ENCODE data around the gene ATG9B.
A peak's percentile ranks its signal among the peaks of the same experiment; 100 is the strongest.

Gene ATG9B

GRCh38 chr7:151064454-151064853 is 40.2 kb upstream of the ATG9B start:
- H3K4me1 ChIP-seq (ENCODE audit: control insufficient read depth, insufficient read depth, low read length) = peaks cover 31% of the 10 kb centered on the region
- H3K9me3 ChIP-seq (ENCODE audit: control insufficient read depth, low read length) = no peaks in the 10 kb centered on the region
- no peak for DNase-seq (ENCODE audit: low read depth)
- peaks cover 47% of the 10 kb centered on the region for H3K36me3 ChIP-seq (ENCODE audit: control insufficient read depth, insufficient read depth, low read length, severe bottlenecking)
- no peak overlapping the region for H3K4me3 ChIP-seq (ENCODE audit: low read length)
- H3K9ac ChIP-seq (ENCODE audit: low read length) = no peak overlapping the region
- no peaks in the 10 kb centered on the region for H3K27me3 ChIP-seq (replicated peaks; ENCODE audit: control insufficient read depth, insufficient read depth, low read length)

GRCh38 chr7:151063212-151063561 is 38.9 kb upstream of the ATG9B start:
- no peak overlapping the region for H3K4me3 ChIP-seq (ENCODE audit: low read length)
- no peaks in the 10 kb centered on the region for H3K9me3 ChIP-seq (ENCODE audit: control insufficient read depth, low read length)
- H3K36me3 ChIP-seq (ENCODE audit: control insufficient read depth, insufficient read depth, low read length, severe bottlenecking) = peaks cover 38% of the 10 kb centered on the region
- peaks cover 41% of the 10 kb centered on the region for H3K4me1 ChIP-seq (ENCODE audit: control insufficient read depth, insufficient read depth, low read length)
- no peaks in the 10 kb centered on the region for H3K27me3 ChIP-seq (replicated peaks; ENCODE audit: control insufficient read depth, insufficient read depth, low read length)
- H3K9ac ChIP-seq (ENCODE audit: low read length) = peak overlapping the region; percentile 39
- DNase-seq (ENCODE audit: low read depth) = peak; percentile 49

- H3K4me1 ChIP-seq (ENCODE audit: control insufficient read depth, insufficient read depth, low read length) = peaks cover 41% of the 10 kb centered on the region
- H3K27me3 ChIP-seq (replicated peaks; ENCODE audit: control insufficient read depth, insufficient read depth, low read length) = no peaks in the 10 kb centered on the region
- peaks cover 32% of the 10 kb centered on the region for H3K36me3 ChIP-seq (ENCODE audit: control insufficient read depth, insufficient read depth, low read length, severe bottlenecking)
- H3K9me3 ChIP-seq (ENCODE audit: control insufficient read depth, low read length) = no peaks in the 10 kb centered on the region
- DNase-seq (ENCODE audit: low read depth) = peak; percentile 65
- H3K4me3 ChIP-seq (ENCODE audit: low read length) = peak overlapping the region; percentile 63
- peak overlapping the region; percentile 63 for H3K9ac ChIP-seq (ENCODE audit: low read length)
These were observed 38.3 kb upstream of the ATG9B start for GRCh38 chr7:151062399-151063211.

- H3K36me3 ChIP-seq (ENCODE audit: control insufficient read depth, insufficient read depth, low read length, severe bottlenecking) = peaks cover 26% of the 10 kb centered on the region
- peaks cover 44% of the 10 kb centered on the region for H3K4me1 ChIP-seq (ENCODE audit: control insufficient read depth, insufficient read depth, low read length)
- H3K27me3 ChIP-seq (replicated peaks; ENCODE audit: control insufficient read depth, insufficient read depth, low read length) = no peaks in the 10 kb centered on the region
- peak overlapping the region; percentile 92 for H3K9ac ChIP-seq (ENCODE audit: low read length)
- H3K9me3 ChIP-seq (ENCODE audit: control insufficient read depth, low read length) = no peaks in the 10 kb centered on the region
- H3K4me3 ChIP-seq (ENCODE audit: low read length) = peak overlapping the region; percentile 94
- no peak for DNase-seq (ENCODE audit: low read depth)
These were observed 37.8 kb upstream of the ATG9B start for GRCh38 chr7:151062111-151062398.

- no peaks in the 10 kb centered on the region for H3K9me3 ChIP-seq (ENCODE audit: control insufficient read depth, low read length)
- DNase-seq (ENCODE audit: low read depth) = no peak
- H3K36me3 ChIP-seq (ENCODE audit: control insufficient read depth, insufficient read depth, low read length, severe bottlenecking) = peaks cover 21% of the 10 kb centered on the region
- peaks cover 49% of the 10 kb centered on the region for H3K4me1 ChIP-seq (ENCODE audit: control insufficient read depth, insufficient read depth, low read length)
- peak overlapping the region; percentile 94 for H3K4me3 ChIP-seq (ENCODE audit: low read length)
- H3K9ac ChIP-seq (ENCODE audit: low read length) = peak overlapping the region; percentile 92
- H3K27me3 ChIP-seq (replicated peaks; ENCODE audit: control insufficient read depth, insufficient read depth, low read length) = no peaks in the 10 kb centered on the region
These were observed 37.2 kb upstream of the ATG9B start for GRCh38 chr7:151061213-151062110.

- peak; percentile 43 for DNase-seq (ENCODE audit: low read depth)
- Histone ChIP-seq H3K9ac (ENCODE audit: low read length) (peak overlapping the region; percentile 92), H3K9me3 (ENCODE audit: control insufficient read depth, low read length) (no peaks in the 10 kb centered on the region)
These were observed 36.3 kb upstream of the ATG9B start for GRCh38 chr7:151060416-151061212.

GRCh38 chr7:151060113-151060415 is 35.8 kb upstream of the ATG9B start:
- H3K4me3 ChIP-seq (ENCODE audit: low read length) = peak overlapping the region; percentile 94
- H3K27me3 ChIP-seq (replicated peaks; ENCODE audit: control insufficient read depth, insufficient read depth, low read length) = no peaks in the 10 kb centered on the region
- H3K9me3 ChIP-seq (ENCODE audit: control insufficient read depth, low read length) = no peaks in the 10 kb centered on the region
- H3K36me3 ChIP-seq (ENCODE audit: control insufficient read depth, insufficient read depth, low read length, severe bottlenecking) = peaks cover 7% of the 10 kb centered on the region
- peak overlapping the region; percentile 92 for H3K9ac ChIP-seq (ENCODE audit: low read length)
- H3K4me1 ChIP-seq (ENCODE audit: control insufficient read depth, insufficient read depth, low read length) = peaks cover 49% of the 10 kb centered on the region
- no peak for DNase-seq (ENCODE audit: low read depth)

More at GRCh38 chr7:151060416-151061212, 36.3 kb upstream of the ATG9B start:
- Histone ChIP-seq H3K36me3 (ENCODE audit: control insufficient read depth, insufficient read depth, low read length, severe bottlenecking) (peaks cover 13% of the 10 kb centered on the region), H3K27me3 (replicated peaks; ENCODE audit: control insufficient read depth, insufficient read depth, low read length) (no peaks in the 10 kb centered on the region), H3K4me1 (ENCODE audit: control insufficient read depth, insufficient read depth, low read length) (peaks cover 49% of the 10 kb centered on the region), H3K4me3 (ENCODE audit: low read length) (peak overlapping the region; percentile 94)

GRCh38 chr7:151059367-151060112 is 35.2 kb upstream of the ATG9B start, which contains the start of gene SLC4A2:
TSS of gene SLC4A2 (plus strand) at chr7:151059589. CDS start at chr7:151061988, 2,399 bp downstream.
- Histone ChIP-seq H3K36me3 (ENCODE audit: control insufficient read depth, insufficient read depth, low read length, severe bottlenecking) (peaks cover 2% of the 10 kb centered on the region), H3K4me1 (ENCODE audit: control insufficient read depth, insufficient read depth, low read length) (peaks cover 49% of the 10 kb centered on the region), H3K27me3 (replicated peaks; ENCODE audit: control insufficient read depth, insufficient read depth, low read length) (no peaks in the 10 kb centered on the region), H3K4me3 (ENCODE audit: low read length) (peak within 1 kb of the TSS; percentile 94), H3K9me3 (ENCODE audit: control insufficient read depth, low read length) (no peaks in the 10 kb centered on the region), H3K9ac (ENCODE audit: low read length) (peak within 1 kb of the TSS; percentile 92)
- peak; percentile 91 for DNase-seq (ENCODE audit: low read depth)

- Histone ChIP-seq H3K4me3 (ENCODE audit: low read length) (peak overlapping the region; percentile 94), H3K9me3 (ENCODE audit: control insufficient read depth, low read length) (no peaks in the 10 kb centered on the region), H3K4me1 (ENCODE audit: control insufficient read depth, insufficient read depth, low read length) (peaks cover 49% of the 10 kb centered on the region), H3K27me3 (replicated peaks; ENCODE audit: control insufficient read depth, insufficient read depth, low read length) (no peaks in the 10 kb centered on the region), H3K9ac (ENCODE audit: low read length) (peak overlapping the region; percentile 92), H3K36me3 (ENCODE audit: control insufficient read depth, insufficient read depth, low read length, severe bottlenecking) (no peaks in the 10 kb centered on the region)
- DNase-seq (ENCODE audit: low read depth) = peak; percentile 50
These were observed 34.6 kb upstream of the ATG9B start for GRCh38 chr7:151058781-151059366.

- Histone ChIP-seq H3K4me1 (ENCODE audit: control insufficient read depth, insufficient read depth, low read length) (peaks cover 44% of the 10 kb centered on the region), H3K4me3 (ENCODE audit: low read length) (peak overlapping the region; percentile 94), H3K9ac (ENCODE audit: low read length) (peak overlapping the region; percentile 92), H3K27me3 (replicated peaks; ENCODE audit: control insufficient read depth, insufficient read depth, low read length) (no peaks in the 10 kb centered on the region), H3K36me3 (ENCODE audit: control insufficient read depth, insufficient read depth, low read length, severe bottlenecking) (no peaks in the 10 kb centered on the region), H3K9me3 (ENCODE audit: control insufficient read depth, low read length) (no peaks in the 10 kb centered on the region)
- peak; percentile 100 for DNase-seq (ENCODE audit: low read depth)
These were observed 33.9 kb upstream of the ATG9B start for GRCh38 chr7:151057989-151058780.

All from adipocyte (in vitro differentiated cells).